Stimulated activated CD4-positive, alpha-beta T cell treated with anti-CD3 and anti-CD28 coated beads, TNF-alpha, amount 100 ng/mL, for 24 hours (primary cell): ENCODE data around the gene APBB2.
"Not testable (repeated sequence)": the region's sequence is repeated elsewhere in the genome, so short reads cannot be mapped to it uniquely, and the experiment has no call there.

Experiments
- DNase-seq, 3 experiments: peaks; one replicate each; pipeline ENCODE4 v3.0.0-alpha.2; 2020; ENCODE audit warnings: low read depth in 3 of 3

The APBB2 gene

GRCh38 chr4:41157009-41157408 lies 57.3 kb downstream of the APBB2 start:
- no peak for DNase-seq

GRCh38 chr4:41156574-41156973 lies 57.8 kb downstream of the APBB2 start:
- DNase-seq: no peak

- no peak for DNase-seq
Measured at GRCh38 chr4:41155194-41155830, 59.0 kb downstream of the APBB2 start.

GRCh38 chr4:41154814-41155177 lies 59.5 kb downstream of the APBB2 start:
- DNase-seq: no peak

GRCh38 chr4:41154010-41154813 lies 60.1 kb downstream of the APBB2 start:
- DNase-seq: no peak

GRCh38 chr4:41150401-41150800 lies 63.9 kb downstream of the APBB2 start:
- no peak for DNase-seq

- not testable (repeated sequence) for DNase-seq
Measured at GRCh38 chr4:41149568-41149967, 64.8 kb downstream of the APBB2 start.

GRCh38 chr4:41148931-41149330 lies 65.4 kb downstream of the APBB2 start:
- no peak for DNase-seq

GRCh38 chr4:41148292-41148691 lies 66.0 kb downstream of the APBB2 start:
- no peak for DNase-seq

- DNase-seq: not testable (repeated sequence)
Measured at GRCh38 chr4:41147570-41147969, 66.8 kb downstream of the APBB2 start.

GRCh38 chr4:41146716-41147506 lies 67.4 kb downstream of the APBB2 start:
- DNase-seq: no peak

GRCh38 chr4:41146196-41146595 lies 68.1 kb downstream of the APBB2 start:
- no peak for DNase-seq

- DNase-seq: no peak
Measured at GRCh38 chr4:41145571-41146078, 68.7 kb downstream of the APBB2 start.

GRCh38 chr4:41144812-41145211 lies 69.5 kb downstream of the APBB2 start:
- DNase-seq: no peak

GRCh38 chr4:41144040-41144379 lies 70.3 kb downstream of the APBB2 start:
- DNase-seq: no peak

- DNase-seq: no peak
Measured at GRCh38 chr4:41143311-41144039, 70.9 kb downstream of the APBB2 start.

- no peak for DNase-seq
Measured at GRCh38 chr4:41142376-41143310, 71.7 kb downstream of the APBB2 start.

- DNase-seq: no peak
Measured at GRCh38 chr4:41141900-41142299, 72.4 kb downstream of the APBB2 start.

GRCh38 chr4:41140410-41140809 lies 73.9 kb downstream of the APBB2 start:
- no peak for DNase-seq

- DNase-seq: no peak
Measured at GRCh38 chr4:41137879-41138278, 76.5 kb downstream of the APBB2 start.

GRCh38 chr4:41136456-41136855 lies 77.9 kb downstream of the APBB2 start:
- no peak for DNase-seq
